ENCODE results near the gene ABL1. TPM values are rescaled to one million over a fixed set of nuclear protein-coding genes. Genes with fewer than 3 reads are reported as not detected.
A peak's percentile ranks its signal among the peaks of the same experiment; 100 is the strongest.
"Not testable (repeated sequence)": the region's sequence is repeated elsewhere in the genome, so short reads cannot be mapped to it uniquely, and the experiment has no call there.

The ABL1 gene
- polyA plus RNA-seq, 1 donor = 72.6 TPM

- DNase-seq = no peak
These were observed 12.5 kb downstream of the ABL1 start for GRCh38 chr9:130847306-130848217.

- not testable (repeated sequence) for DNase-seq
These were observed 13.5 kb downstream of the ABL1 start for GRCh38 chr9:130848514-130848913.

- no peak for DNase-seq
These were observed 14.3 kb downstream of the ABL1 start for GRCh38 chr9:130849356-130849755.

GRCh38 chr9:130852801-130853200 lies 17.7 kb downstream of the ABL1 start:
- DNase-seq = no peak

GRCh38 chr9:130854092-130854491 lies 19.0 kb downstream of the ABL1 start:
- no peak for DNase-seq

- no peak for DNase-seq
These were observed 19.8 kb downstream of the ABL1 start for GRCh38 chr9:130854835-130855234.

GRCh38 chr9:130856474-130856873 lies 21.4 kb downstream of the ABL1 start:
- DNase-seq = no peak

GRCh38 chr9:130857864-130858738 lies 23.0 kb downstream of the ABL1 start:
- DNase-seq = no peak

GRCh38 chr9:130858739-130859705 lies 24.0 kb downstream of the ABL1 start:
- no peak for DNase-seq

- DNase-seq = no peak
These were observed 25.6 kb downstream of the ABL1 start for GRCh38 chr9:130860458-130861316.

- no peak for DNase-seq
These were observed 26.5 kb downstream of the ABL1 start for GRCh38 chr9:130861372-130862180.

- no peak for DNase-seq
These were observed 27.2 kb downstream of the ABL1 start for GRCh38 chr9:130862217-130862616.

GRCh38 chr9:130862747-130863146 lies 27.7 kb downstream of the ABL1 start:
- DNase-seq = no peak

GRCh38 chr9:130864541-130864940 lies 29.5 kb downstream of the ABL1 start:
- no peak for DNase-seq

GRCh38 chr9:130865921-130866320 lies 30.9 kb downstream of the ABL1 start:
- no peak for DNase-seq

GRCh38 chr9:130866474-130866965 lies 31.5 kb downstream of the ABL1 start:
- DNase-seq = peak; percentile 85

- no peak for DNase-seq
These were observed 32.5 kb downstream of the ABL1 start for GRCh38 chr9:130867556-130867955.

GRCh38 chr9:130868230-130868629 lies 33.2 kb downstream of the ABL1 start:
- no peak for DNase-seq

GRCh38 chr9:130869250-130869649 lies 34.2 kb downstream of the ABL1 start:
- no peak for DNase-seq
